HG03066 (cell line): ENCODE data around the gene STK32C.

Experiments used
- ATAC-seq: cut with Tn5 transposase; IDR thresholded peaks from one replicate; pipeline ENCODE4 v1.9.1; 2021; ENCODE audit warnings: low read depth; ENCODE audit not compliant: unreplicated experiment

The STK32C gene

DNA sequence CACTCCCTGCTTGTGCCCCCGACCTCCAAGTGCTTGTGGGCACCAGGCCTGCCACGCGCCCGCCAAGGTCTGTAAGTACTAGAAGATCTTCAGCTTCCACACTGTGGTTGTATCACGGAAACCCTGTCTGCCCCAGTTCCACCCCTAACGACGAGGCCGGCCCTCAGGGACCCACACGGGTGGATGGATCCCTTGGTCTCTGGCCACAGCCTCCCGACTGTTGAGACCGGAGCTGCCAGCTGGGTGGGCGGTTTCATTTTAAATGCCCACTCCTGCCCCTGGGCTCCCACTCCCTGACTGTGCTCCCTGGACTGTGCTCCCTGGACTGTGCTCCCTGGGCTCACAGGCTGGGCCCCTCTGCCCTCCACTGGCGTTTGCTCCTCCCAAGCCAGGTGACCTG, 70.9 kb downstream of the STK32C start:
- no peak for ATAC-seq

DNA sequence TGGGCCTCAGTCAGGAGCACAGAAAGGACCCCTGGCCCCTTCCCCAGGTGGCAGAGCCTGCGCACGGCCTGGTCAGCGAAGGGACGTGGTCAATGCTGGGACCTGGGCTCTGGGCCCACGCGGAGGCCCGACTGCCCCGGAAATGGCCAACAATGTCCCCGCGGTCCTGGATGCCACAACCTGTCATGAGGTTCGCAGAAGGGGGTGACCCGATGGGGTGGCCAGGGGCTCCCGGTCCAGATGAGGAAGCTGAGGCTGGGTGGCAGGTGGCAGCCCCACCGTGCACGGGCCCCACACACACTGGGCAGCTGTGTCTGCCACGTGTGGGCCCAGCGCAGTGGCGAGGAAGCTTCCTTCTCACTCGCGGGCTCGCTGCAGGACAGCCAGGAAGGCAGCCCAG, 71.6 kb downstream of the STK32C start:
- no peak for ATAC-seq

DNA sequence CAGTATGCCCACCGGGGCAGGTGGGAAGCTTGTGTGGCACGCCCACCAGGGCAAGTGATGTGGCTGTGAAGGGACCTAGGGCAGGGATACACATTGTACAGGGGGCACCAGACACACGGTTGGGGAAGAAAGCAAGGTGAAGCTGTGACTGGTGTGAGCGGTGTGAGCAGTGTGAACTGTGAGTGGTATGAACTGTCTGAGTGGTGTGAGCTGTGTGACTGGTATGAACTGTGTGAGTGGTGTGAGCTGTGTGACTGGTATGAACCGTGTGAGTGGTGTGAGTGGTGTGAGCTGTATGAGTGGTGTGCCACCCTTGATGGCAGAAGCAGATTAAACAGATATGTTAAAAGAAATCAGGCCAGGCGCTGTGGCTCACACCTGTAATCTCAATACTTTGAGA, 72.9 kb downstream of the STK32C start:
- ATAC-seq = no peak

DNA sequence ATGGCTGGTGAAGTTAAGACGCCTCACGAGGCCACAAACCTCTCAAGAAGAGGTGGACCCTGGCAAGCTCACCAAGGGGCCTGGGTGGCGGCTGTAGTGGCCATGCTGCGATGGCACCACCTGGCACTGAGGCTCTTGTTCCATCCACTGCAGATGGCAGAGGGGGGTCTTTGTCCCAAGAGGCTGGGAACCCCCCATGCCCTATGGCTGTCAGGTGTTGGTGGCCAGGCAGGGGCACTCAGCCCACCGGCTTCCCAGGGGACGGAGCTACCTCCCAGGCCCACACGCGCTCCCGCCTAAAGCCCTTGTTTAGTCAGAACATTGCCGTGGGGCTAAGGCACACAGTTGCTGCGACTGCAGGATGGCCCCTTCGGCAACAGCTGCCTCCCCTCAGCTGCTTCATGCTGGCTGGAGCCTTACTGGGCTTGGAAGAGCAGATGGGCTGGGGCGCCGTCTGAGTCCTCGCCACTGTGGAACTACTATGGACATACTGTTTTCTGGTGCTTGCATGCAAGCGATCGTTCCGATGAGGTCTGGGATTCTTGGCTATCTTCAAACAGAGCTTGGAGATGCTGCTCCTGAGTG, 74.2 kb downstream of the STK32C start:
- ATAC-seq = no peak

DNA sequence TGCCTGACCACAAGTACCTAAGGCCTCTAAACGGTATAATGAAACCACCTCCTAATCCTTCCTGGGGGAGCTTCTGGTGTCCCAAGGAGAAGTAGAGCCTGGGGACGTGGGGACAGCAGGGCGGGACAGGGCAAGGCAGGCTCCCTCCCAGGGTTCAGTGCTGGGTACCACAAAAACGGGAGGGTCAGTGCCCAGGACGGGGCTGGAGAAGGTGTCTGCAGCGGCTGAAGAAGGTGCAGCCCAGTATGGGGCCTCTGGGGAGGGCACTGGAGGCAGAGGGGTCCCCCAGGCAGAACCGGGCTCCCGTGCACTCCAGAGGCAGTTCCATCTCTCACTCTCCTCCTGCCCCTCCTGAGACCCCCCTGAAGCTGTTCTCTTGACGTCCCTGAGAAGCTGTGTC, 74.8 kb downstream of the STK32C start:
- ATAC-seq = no peak

DNA sequence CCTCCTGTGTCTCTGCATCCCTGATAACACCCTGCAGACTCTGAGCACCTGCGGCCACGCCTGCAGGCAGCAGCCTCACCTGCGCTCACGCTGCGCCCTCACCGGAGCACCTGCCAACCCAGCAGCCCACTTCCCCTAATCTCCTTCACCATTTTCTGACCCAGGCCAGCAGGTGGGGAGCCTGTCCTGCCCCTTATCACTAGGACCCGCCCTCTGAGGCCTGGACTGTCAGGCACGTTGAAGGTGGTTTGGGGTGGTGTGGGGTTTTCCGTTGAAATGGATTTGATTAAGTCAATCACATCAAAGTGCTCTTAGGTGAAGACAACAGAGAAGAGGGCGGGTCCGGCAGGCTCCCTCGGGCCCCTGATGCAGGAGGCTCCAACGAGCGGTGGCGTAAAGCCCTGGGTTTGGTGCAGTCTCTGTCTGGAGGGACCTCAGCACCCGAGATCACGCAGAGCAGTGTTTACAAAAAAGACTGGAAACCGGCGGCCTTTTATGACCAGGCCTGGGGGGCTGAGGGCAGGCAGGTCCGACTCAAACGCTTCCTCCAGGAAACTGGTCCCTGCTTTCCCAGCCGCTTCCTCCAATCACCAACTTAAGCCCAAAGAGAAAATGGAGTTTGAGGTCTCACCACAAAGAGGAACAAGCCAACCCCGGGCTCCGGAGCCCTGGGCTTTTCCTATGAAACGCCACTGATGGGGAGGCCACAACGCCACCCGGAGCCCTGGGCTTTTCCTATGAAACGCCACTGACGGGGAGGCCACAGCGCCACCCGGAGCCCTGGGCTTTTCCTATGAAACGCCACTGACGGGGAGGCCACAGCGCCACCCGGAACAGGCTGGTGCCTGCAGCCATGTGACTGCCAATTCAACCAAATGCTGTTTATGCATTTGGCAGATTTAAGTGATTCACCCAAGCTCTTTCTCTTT, 75.5 kb downstream of the STK32C start:
- no peak for ATAC-seq

DNA sequence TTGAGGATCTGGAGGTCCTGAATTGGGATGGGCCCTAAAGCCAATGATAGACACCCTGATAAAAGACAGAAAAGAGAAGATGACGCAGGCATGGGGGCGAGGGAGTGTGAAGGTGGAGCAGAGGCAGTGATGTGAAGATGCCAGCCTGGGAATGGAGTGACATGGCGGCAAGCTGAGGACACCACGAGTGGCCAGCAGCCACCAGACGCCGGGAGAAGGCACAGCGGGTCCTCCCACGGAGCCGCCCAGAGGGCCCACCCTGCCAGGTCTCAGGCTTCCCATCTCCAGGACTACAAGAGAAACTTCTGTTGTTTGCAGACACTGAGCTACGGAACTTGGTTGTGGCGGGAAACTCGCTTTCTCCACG, 76.1 kb downstream of the STK32C start:
- no peak for ATAC-seq

DNA sequence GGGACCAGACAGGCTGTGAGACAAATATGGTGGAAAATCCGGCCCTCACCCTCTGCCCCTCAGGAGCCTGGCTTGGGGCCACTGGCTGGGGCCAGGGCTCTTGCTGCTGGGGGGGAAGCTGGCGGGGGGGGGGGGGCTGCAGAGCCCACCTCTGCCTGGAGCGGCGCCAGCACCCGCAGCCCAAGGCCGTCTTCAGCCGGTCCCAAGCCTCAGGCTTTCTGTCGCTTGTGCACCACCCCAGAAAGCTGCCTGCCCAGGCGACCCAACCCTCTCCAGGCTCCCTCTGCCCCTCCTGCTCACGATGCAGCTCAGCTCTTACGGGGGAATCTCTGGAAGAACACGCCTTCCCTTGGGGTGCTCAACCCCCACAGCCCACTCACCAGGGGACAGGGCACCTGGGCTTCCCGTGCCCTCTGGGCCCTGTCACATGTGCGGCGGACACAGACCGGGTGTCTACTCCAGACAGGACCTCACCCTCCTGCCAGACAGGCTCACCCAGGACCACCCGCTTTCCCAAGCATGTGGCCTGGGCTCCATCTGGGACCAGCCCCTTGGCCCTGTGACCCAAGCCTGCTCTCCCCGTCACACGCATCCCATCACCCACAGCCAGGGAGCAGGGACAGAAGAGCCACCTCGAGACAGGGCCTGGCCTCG, 77.1 kb downstream of the STK32C start:
- no peak for ATAC-seq

DNA sequence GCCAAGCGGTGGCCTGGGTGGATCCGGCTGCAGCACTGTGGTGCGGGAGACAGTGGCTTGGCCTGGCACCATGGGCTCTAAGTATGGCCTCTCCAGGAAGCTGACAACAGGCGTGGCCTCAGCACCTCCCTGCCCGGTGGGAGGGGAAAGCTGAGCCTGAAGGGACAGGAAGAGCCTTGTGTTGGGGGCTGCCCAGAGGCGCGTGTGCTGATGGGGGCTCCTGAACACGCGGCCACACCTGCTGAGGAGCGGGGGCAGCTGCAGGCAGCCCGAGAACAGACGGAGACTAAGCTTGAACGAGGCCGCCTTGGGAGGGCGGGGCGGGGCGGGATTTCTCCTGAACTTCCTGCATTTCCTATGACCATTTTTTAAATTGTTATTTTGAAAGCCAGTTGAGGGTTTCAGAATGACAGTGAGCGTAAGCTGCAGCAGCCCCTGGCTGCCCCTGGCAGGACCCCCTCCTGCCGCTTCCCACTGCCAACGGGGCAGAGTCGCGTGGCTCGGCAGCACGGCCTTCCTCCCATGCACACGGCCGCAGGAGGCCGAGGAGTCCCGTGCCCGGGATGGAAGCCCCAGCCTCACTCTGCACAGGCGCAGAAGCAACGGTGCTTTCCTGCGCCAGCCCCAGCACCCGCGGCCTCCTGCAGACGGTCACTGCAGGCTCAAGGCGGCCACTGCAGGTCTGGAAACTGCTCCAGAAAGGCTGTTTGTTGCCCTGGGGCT, 77.8 kb downstream of the STK32C start:
- no peak for ATAC-seq

DNA sequence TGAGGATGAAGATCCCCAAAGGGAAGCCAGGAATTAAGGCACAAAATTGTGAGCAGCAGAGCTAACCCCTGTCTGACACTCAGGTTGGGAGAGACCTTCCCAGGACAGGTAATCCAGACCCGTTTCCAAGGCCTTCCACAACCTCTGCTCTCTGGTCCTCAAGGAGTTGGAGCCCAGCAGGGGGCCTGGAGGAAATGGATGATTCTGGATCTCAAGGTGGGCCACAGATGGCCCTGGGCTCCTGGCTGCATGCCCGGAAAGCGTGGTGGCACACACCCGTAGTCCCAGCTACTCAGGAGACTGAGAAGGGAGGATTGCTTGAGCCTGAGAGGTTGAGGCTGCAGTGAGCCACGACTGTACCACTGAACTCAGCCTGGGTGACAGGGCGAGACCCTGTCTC, 78.7 kb downstream of the STK32C start:
- ATAC-seq = no peak

DNA sequence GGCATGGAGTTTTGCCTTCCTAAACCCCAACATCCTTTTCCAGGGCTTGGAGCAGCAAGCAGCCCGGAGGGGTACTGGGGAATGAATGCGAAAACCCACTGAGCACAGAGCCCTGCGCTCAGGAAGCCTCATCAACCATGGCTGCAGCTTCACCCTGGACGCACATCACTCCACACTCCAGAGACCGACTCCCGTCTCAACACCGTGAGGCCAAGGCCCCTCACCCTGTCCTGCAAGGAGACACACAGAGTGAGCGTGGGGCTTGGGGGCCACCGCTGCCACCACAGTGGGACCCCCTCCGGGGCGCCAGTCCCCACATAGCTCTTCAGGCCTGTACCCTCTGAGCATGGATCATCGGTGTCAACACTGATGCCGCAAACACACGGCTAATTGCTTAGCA, 79.1 kb downstream of the STK32C start:
- no peak for ATAC-seq

DNA sequence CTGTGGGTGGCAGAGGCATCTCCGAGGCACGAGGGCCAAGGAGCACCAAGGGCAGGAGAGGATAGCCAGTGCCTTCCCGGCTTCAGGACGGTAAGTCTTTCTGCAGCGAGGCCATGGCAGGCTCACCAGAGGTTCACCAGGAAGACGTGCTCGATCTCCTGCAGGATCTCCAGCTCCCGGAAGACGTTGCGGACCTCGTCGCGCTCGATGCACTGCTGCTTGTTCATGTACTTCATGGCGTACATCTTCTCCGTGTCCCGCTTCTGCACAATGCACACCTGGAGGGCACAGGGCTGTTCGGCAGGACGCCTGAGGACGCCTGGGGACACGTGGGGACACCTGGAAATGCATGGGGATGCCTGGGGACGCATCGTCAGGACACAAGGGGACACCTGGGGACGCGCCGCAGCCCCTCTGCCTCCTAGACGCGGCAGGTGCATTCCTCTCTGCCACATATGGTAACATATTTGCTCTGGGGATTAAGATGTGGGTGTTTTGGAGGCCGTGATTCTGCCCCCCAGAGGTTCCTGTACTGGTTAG, 79.8 kb downstream of the STK32C start:
- no peak for ATAC-seq

DNA sequence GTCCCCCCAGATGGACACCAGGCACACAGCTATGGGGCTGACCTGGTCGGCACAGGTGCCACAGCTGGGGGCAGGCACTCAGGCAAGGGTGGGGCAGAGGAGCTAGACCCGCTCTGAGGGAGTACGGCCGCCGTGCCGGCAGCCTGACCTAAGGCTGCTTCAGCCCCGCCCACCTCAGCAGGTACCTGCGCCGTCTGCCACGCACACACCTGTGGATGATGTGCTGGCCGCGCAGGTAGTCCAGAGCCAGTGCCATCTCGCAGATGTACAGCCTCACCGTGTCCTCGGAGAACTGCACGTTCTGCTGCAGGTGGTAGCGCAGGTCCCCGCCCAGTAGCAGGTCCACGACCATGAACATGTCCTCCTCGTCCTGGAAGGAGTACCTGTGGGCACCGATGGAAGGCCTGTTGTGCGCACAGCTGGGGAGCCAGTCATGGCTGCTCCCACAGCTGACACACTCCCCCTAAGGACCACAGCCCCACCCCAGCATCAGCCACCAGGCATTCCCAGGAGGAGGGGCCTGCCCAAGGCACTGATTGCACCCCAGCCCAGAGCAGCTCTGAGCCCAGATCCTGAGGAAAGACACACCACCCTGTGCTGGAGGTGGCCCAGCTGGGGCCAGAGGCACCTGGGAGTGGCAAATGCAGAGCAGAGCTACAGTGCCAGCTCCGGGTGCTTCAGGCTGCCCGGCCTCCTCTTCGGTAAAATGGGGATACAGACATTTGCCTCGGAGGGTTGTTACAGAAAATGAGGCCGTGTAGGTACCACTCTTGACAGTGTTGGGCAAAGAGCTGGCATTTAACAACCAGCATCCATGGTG, 81.0 kb downstream of the STK32C start:
- no peak for ATAC-seq

DNA sequence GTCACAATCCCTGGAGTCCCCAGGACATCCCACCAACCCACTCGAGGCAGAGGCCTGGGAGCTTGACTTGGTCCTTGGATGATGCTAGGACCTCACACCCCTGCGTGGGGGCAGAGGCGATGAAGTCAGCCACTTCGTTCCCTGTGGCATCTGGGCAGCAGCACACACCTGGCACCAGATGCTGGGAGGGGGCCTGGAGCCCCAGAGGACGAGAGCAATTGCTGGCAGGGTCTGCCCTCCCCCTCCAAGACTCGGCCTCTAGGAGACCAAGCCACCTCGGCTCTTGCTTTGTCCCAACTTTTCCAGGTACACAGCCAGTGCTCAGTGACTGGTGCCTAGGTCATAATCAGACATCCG, 81.9 kb downstream of the STK32C start:
- ATAC-seq = no peak

DNA sequence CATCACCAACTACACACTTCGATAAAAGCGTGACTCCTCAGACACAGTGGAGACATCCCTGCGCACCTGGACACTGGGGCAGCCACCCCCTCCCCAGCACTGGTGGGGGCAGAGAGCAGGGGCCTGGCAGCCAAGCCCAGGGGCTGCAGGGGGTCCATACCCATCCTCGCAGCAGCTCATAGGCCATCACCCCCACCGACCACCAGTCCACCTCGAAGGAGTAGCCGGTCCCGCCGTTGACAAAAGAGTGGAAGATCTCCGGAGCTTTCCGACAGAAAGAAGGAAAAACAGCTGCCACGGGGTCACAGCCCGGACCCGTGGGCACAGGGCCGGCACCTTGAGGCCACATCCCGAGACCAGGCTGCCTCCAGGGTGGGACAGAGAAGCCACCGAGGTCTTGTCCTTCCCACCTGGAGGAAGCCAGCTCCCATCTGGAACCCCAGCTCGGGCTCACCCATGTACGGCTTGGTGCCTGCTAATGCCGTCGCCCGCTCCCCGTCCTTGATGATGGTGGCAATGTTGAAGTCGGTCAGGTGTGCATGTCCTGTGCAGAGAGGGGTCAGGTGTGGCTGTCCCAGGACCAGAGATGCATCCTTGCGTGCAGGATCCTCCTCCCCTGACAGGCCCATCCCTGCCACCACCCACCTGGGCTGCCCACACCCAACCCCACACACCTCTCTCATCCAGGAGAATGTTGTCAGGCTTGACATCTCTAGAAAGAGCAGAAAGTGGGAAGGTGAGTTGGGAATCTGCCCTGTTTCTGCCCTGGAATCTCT, 82.5 kb downstream of the STK32C start:
- no peak for ATAC-seq

DNA sequence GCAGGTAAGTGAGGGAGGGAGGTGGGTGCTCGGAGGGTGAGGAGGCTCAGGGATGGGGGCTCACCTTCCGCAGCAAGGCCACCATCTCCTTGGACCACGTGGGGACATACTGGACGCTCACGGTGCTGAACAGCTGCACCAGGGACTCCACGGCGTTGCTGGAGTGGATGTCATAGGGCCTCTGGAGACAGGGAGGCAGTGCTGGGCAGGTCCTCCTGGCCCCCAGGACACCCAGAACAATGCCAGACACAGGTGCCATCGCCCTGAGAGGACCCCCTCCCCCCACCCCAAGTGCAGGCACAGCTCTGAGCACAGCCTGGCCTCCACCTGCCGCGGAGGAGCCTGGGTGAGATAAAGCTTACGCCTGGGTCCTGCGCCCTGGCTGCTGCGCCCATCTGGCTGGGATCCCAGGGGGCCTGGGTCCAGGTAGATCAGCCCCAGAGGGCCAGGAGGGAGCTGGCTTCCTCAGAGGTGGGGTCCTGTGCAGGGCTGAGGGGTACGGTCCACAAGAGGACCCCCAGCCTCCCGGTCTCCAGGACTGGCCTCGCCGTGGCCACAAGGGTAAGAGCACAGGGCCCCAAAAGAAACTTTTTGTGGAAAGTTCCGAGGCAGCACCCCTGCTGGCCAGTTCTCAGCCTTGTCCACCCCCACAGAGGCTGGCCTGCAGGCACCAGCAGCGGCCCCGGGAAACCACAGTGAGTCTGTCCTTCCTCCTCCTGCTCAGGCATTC, 83.2 kb downstream of the STK32C start:
- no peak for ATAC-seq

DNA sequence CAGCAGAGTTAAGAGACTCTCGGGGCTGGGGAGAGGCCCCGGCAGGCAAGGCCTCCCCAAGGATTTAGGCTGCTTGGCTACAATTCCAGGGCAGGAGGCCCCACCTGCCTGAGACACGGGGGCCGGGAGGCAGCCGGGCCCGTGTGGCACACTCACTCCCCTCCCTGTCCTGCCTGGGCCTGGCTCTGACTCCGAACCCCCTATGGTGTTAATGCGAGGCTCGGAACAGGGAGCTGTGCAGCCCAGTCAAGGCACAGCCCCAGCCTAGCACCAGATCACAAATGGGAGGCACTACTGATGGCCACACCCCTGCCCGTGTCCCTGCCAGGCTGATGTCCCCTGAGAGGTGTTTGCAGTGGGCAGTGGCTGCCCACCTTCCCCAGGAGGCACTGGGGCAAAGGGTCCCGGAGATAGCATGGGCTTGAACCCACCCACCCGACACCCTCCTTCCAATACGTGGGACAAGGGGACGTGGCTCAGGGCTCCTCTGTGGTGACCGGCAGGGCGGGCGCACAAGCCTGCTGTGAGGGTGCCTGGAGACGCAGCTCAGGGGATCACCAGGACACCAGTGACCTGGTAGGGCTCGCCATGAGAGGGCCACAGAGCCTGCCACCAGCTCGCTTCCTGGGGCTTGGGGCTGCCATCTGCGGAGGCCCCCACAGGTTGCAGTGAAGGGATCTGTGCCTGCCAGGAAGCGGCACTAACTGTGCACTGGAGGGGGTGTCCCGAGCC, 84.0 kb downstream of the STK32C start:
- no peak for ATAC-seq

DNA sequence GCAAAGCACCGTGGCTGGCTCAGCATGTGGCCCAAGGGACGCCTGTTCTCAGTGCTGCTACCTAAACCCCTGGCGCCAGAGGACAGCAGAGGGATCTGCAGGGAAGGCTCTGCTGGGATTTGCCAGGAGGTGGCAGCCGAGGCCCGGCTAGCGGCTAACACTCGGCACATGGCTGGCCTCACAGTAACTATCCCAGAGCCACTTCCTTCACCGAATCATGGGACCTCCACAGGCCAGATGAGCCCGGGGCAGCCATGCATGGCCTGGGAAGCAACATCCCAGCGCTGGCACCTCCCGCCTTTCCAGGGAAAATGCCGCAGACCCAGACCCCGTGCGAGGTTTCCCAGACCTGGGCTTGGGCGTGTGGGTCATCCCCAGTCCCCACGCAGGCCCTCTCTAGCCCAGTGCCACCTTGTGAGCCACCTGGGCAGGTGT, 84.6 kb downstream of the STK32C start:
- peak; percentile 95 for ATAC-seq
